UCSD-AML1 (cell line): ENCODE measurements around the gene WDSUB1.

Source experiments
- DNase-seq: peaks from one replicate; lab custom pipeline; 2025; ENCODE audit not compliant: unreplicated experiment; lab: John Stamatoyannopoulos, UW

Gene WDSUB1

GRCh38 chr2:159266554-159266953 is 19.9 kb downstream of the WDSUB1 start:
- no peak for DNase-seq

DNA sequence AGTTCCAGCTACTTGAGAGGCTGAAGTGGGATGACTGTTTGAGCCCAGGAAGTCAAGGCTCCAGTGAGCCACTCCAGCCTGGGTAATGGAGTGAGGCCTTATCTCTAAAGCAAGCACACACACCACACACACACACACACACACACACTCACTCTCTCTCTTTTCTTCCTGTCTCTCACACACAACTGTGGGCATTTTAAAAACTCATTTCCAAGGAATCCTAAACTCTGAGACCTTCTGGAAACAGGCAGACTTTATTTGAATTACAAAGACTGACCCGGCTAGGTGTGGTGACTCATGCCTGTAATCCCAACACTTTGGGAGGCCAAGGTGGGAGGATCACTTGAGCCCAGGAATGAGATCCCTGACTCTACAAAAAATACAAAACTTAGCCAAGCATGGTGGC is 21.3 kb downstream of the WDSUB1 start:
- DNase-seq = peak; percentile 24

DNA sequence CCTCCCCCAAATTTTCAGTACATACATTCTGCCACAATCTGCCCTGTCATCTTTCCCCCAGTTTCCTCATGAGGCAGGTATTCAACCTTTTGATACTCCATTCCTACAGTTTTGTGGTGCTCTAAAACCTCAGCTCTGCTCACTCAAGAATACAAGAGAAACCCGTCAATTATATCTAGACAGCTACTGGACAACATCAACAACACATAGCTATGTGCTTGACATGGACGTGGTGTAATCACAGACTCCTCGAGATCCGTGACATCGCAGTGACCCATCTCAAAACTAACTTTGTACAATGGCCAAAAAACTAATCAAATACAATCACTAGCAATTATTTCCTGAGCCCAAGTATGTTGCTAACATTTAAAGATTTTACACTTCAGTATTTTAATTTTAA is 23.6 kb downstream of the WDSUB1 start:
- no peak for DNase-seq

GRCh38 chr2:159262226-159262625 is 24.3 kb downstream of the WDSUB1 start:
- DNase-seq = no peak

GRCh38 chr2:159256159-159256558 is 30.3 kb downstream of the WDSUB1 start:
- no peak for DNase-seq

DNA sequence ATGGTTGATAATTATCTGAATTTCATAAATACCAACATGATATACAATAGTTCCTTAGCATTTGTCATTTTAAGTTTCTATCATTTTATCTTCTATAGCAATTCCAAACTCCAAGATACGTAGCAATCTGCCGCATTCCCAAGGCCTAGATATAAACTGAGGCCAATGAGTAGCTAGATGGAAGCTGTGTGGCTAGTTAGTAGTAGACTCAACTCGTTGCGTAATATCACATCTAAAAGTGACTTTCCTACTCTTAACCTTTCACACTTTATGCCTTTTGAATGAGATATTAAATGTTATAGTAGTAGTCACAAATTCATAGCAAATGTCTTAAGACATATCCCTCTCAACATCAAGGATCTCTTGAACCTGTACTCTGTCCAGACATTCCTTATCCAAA is 33.6 kb downstream of the WDSUB1 start:
- DNase-seq = no peak

- DNase-seq = no peak
These were observed 35.0 kb downstream of the WDSUB1 start for GRCh38 chr2:159251296-159252173.

DNA sequence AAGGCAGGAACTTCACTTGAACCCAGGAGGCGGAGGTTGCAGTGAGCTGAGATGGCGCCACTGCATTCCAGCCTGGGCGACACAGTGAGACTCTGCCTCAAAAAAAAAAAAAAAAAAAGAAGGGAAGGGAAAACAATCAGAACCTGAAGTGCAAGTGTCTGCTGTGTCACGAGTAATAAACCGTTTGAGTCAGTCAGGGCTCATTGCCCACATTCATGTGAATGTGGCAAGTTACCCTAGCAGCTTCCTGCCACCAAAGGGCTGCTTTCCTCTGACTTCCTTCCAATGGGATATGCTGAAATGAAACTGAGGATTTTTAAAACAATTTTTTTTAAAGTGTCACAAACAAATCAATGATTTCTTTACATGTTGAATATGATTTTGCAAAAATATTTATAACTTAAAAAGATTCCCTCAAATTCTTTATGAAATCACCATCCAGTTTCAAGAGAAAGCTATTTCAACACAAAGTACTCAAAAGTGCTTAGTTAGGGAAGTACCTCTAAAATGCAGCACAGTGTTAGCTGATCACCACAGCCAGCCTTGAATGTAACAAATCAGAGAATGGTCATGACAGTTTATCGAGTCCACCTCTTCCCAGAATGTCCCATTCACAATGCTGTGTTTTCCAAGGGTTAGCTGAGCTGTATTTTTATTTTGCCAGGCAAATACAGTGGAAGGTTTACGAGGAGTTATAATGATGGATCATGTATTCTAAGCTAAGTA is 36.4 kb downstream of the WDSUB1 start:
- peak; percentile 26 for DNase-seq

DNA sequence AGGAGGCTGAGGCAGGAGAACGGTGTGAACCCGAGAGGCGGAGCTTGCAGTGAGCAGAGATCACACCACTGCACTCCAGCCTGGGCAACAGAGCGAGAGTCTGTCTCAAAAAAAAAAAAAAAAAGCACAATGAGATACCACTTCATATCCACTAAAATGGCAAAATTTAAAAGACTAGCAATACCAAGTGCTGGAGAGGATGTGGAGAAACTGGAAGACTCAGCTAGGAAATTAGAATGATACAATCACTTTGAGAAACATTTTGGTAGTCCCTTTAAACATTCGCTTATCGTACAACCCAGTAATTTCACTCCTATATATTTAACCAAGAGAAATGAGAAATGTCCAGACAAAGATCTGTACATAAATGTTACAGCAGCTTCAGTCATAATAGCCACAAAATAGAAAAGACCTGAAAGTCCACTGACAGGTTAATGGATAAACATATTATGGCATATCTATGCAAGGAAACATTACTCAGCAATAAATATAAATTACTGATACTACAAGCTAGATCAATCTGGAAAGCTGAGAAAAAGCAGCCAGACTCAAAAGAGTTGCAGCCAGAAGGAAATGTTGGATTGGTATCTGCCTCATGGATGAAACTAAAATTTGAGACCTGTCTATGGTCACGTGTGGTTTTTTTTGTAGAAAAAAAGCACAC is 40.0 kb downstream of the WDSUB1 start:
- no peak for DNase-seq

DNA sequence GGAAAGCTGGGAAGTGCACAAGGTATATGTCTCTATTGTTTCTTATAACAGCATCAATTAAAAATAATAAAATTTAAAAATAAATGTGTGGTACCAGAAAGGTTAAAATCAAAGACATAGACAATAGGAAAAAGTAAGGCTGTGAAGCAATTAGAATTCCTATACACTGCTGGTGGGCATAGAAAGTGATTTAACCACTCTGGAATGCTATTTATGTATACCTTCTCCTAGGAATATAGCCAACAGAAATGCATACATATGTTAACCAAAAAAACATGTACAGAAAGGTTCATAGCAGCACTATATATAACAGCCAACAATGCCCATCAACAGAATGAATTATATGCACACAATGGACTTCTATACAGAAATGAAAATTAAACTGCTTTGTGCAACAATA is 43.0 kb downstream of the WDSUB1 start:
- no peak for DNase-seq

GRCh38 chr2:159234868-159235267 is 51.6 kb downstream of the WDSUB1 start:
- no peak for DNase-seq

DNA sequence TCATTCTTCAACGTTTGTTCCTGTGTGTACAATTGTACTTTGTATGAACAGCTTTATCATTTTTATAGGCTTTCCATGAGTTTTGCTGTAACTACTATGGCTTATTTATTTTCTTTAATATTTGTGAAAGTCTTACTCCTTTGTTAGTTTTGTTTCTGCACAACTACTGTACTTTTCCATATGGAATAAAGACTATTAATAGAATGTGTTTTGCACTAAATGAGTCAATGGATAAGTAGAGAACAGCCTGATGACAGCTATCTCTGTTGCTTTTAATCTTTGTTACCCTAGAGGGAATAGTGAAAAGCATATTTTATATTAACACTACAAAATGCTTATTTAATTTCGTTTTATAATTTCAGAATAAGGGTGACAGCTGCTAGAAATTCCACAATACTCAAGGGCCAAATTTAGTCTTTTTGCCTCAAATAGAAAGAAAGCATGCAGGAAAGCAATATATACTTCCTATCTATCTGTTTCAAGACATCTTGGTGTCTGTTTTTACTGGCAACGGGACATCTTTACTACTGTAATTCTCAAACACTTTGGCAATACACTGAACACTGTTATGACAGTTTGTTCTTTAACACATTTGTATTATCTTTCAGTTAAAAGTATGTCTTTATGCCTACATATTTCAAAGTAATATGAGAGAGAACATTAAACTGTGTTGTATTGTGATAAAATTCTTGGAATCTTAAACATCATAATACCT is 53.9 kb downstream of the WDSUB1 start:
- DNase-seq = no peak

GRCh38 chr2:159230145-159230877 is 56.2 kb downstream of the WDSUB1 start:
- no peak for DNase-seq

DNA sequence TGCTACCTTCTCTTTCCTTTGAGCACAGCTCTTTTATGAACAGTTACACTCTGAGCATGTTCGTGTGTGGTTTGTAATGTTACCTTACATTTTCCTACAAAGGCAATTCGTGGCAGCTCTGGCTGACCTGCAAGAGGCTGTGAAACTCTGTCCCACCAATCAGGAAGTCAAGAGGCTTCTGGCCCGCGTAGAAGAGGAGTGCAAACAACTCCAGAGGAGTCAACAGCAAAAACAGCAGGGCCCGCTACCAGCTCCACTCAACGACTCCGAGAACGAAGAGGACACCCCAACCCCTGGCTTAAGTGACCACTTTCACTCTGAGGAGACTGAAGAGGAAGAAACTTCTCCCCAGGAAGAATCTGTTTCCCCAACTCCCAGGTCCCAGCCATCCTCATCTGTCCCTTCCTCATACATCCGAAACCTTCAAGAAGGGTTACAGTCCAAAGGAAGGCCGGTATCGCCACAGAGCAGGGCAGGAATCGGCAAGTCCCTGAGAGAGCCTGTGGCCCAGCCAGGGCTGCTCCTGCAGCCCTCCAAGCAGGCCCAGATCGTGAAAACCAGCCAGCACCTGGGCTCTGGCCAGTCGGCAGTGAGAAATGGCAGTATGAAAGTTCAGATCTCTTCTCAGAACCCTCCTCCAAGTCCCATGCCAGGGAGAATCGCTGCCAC is 56.9 kb downstream of the WDSUB1 start:
- no peak for DNase-seq

DNA sequence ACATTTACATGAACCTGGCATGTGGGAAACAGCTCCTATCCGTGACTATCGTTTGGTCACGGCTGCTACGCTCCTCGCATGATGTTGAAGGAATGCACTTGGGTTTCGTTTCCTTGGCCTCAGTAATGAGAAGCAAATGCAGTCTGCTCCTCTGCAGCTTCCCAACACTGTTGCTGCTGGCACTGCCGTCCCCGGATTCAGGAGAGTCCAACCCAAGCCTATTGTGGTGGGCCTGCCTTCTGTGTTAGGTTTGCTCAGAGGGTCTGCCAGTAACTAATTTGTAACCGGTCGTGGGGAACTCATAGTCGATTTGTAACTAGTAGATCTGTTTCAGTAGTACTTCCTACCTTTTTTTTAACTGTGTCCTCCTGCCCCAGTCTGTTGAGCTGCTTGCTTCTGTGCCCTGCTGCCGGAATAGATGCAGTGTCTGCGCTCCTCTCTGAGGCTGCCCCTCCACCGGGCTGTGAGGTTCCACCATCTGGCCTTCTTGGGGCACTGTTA is 58.4 kb downstream of the WDSUB1 start:
- no peak for DNase-seq

DNA sequence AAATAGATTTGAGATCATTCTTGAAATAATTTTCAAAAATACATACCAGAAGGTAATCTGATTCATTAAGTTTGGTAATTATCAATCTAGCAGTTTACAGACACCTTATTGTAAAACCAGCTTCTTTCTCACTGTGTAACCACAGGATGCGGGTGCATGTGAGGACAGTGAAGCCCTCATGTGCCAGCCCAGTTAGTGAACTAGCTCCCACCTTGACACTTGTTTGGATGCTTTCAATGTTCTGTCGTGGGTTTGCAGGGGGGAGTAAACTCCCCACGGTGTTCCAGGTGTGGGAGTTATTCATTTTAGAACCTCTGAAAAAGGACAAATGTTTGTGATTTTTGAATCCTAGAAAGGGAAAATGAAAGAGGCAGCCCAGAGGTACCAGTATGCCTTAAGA is 59.0 kb downstream of the WDSUB1 start:
- no peak for DNase-seq

- no peak for DNase-seq
These were observed 59.7 kb downstream of the WDSUB1 start for GRCh38 chr2:159226608-159227385.

DNA sequence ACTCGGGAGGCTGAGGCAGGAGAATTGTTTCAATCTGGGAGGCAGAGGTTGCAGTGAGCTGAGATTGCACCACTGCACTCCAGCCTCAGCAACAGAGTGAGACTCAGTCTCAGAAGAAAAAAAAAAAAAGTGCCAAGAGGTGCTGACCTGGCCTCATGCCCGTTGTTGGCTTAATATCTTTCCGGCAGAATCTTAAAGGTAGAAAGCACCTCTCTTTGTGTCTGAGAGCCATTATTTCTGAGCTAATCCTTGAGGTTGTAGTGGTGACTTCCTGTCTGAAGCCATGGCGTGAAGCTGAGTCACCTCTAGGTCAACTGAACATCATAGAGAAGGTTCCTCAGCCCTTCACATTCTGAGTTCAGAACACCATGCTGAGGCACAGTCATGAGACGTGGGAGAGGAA is 60.4 kb downstream of the WDSUB1 start:
- no peak for DNase-seq
